Stomach (tissue), 4 donors: ENCODE results near the gene BAIAP3.
"Not testable (repeated sequence)": the region's sequence is repeated elsewhere in the genome, so short reads cannot be mapped to it uniquely, and the experiment has no call there.

ENCODE experiments used
- POLR2A ChIP-seq, 4 donors: fragments of 450-650 bp; IDR thresholded peaks; one replicate each; pipeline ENCODE4 v1.6.1; 2016; ENCODE audit warnings: antibody characterized with exemption in 4 of 4, control low read depth in 2 of 4, mild to moderate bottlenecking in 1 of 4, moderate library complexity in 1 of 4
- POLR2AphosphoS5 ChIP-seq, 3 donors: sonication (generic); formaldehyde crosslinking; IDR thresholded peaks; one replicate each; pipeline ENCODE4 v1.6.1; 2016; ENCODE audit warnings: antibody characterized with exemption in 3 of 3
- TF ChIP-seq, protein P1 (sequence below), 7 experiments: fragments of 450-650 bp in 4 of 7; fragments of 200-600 bp in 3 of 7; sonication (generic) in 3 of 7; IDR thresholded peaks; one replicate each; pipeline ENCODE4 v1.5.1; 2016 to 2019; ENCODE audit warnings: antibody characterized with exemption in 7 of 7, control low read depth in 2 of 7, mild to moderate bottlenecking in 1 of 7

DNA sequence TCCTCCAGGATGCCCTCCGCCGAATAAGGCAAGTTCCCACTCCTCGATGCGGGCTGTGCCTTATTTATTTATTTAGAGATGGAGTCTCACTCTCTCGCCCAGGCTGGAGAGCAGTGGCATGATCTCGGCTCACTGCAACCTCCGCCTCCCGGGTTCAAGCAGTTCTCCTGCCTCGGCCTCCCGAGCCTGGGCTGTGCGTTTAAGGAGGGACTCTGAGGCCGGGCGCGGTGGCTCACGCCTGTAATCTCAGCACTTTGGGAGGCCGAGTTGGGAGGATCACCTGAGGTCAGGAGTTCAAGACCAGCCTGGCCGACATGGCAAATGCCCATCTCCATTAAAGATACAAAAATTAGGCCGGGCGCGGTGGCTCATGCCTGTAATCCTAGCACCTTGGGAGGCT lies 5.3 kb upstream of the BAIAP3 start:
- TF ChIP-seq POLR2A, POLR2AphosphoS5 (IDR thresholded peaks at IDR 0.05): not testable (repeated sequence)
- TF ChIP-seq, protein P1, sequence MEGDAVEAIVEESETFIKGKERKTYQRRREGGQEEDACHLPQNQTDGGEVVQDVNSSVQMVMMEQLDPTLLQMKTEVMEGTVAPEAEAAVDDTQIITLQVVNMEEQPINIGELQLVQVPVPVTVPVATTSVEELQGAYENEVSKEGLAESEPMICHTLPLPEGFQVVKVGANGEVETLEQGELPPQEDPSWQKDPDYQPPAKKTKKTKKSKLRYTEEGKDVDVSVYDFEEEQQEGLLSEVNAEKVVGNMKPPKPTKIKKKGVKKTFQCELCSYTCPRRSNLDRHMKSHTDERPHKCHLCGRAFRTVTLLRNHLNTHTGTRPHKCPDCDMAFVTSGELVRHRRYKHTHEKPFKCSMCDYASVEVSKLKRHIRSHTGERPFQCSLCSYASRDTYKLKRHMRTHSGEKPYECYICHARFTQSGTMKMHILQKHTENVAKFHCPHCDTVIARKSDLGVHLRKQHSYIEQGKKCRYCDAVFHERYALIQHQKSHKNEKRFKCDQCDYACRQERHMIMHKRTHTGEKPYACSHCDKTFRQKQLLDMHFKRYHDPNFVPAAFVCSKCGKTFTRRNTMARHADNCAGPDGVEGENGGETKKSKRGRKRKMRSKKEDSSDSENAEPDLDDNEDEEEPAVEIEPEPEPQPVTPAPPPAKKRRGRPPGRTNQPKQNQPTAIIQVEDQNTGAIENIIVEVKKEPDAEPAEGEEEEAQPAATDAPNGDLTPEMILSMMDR (IDR thresholded peaks at IDR 0.05): not testable (repeated sequence)
